Measurements from ENCODE around the gene C17orf100.

DNA sequence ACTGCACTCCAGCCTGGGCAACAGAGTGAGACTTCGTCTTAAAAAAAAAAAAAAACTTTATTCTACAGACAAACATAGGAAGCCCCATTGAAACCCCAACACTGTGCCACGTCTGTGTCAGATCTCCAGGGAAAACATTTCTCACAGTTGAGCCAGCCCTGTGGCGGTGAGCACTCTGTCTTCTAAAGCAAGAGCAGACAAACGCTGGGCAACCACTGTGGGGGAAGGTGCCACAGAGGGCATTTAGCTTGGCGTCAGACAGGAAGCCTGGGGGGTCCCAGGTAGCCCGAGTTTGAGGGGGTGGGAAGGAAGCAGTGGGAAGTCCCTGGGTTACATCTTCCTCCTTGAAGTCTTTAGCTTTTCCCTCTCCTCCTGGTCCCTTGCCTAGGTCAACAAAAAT, 16.0 kb downstream of the C17orf100 start:
- TF ChIP-seq, protein P1, sequence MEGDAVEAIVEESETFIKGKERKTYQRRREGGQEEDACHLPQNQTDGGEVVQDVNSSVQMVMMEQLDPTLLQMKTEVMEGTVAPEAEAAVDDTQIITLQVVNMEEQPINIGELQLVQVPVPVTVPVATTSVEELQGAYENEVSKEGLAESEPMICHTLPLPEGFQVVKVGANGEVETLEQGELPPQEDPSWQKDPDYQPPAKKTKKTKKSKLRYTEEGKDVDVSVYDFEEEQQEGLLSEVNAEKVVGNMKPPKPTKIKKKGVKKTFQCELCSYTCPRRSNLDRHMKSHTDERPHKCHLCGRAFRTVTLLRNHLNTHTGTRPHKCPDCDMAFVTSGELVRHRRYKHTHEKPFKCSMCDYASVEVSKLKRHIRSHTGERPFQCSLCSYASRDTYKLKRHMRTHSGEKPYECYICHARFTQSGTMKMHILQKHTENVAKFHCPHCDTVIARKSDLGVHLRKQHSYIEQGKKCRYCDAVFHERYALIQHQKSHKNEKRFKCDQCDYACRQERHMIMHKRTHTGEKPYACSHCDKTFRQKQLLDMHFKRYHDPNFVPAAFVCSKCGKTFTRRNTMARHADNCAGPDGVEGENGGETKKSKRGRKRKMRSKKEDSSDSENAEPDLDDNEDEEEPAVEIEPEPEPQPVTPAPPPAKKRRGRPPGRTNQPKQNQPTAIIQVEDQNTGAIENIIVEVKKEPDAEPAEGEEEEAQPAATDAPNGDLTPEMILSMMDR (IDR thresholded peaks at IDR 0.05; ENCODE audit: low read length): no peak
- no peak for TF ChIP-seq EZH2phosphoT487 (IDR thresholded peaks at IDR 0.05; ENCODE audit: low read length)

Measured in MM.1S (cell line).